T-helper 1 cell (primary cell): ENCODE measurements around the gene PHF13.
"Not testable (repeated sequence)": the region's sequence is repeated elsewhere in the genome, so short reads cannot be mapped to it uniquely, and the experiment has no call there.

ENCODE experiments used
- DNase-seq, 5 donors: peaks; one replicate each; pipeline ENCODE4 v3.0.0-alpha.2; 2012 to 2020

The PHF13 gene

DNA sequence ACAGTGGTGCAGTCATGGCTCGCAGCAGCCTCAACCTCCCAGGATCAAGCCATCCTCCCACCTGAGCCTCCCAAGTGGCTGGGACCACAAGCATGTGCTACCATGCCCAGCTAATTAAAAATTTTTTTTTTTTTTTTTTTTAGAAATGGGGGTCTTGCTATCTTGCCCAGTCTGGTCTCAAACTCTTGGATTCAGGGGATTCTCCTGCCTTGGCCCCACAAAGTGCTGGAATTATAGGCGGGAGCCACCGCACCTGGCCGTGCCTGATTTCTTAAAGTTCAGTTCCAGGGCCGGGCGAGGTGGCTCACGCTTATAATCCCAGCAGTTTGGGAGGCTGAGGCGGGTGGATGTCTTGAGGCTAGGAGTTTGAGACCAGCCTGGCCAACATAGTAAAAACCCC is 17.5 kb downstream of the PHF13 start:
- no peak for DNase-seq

DNA sequence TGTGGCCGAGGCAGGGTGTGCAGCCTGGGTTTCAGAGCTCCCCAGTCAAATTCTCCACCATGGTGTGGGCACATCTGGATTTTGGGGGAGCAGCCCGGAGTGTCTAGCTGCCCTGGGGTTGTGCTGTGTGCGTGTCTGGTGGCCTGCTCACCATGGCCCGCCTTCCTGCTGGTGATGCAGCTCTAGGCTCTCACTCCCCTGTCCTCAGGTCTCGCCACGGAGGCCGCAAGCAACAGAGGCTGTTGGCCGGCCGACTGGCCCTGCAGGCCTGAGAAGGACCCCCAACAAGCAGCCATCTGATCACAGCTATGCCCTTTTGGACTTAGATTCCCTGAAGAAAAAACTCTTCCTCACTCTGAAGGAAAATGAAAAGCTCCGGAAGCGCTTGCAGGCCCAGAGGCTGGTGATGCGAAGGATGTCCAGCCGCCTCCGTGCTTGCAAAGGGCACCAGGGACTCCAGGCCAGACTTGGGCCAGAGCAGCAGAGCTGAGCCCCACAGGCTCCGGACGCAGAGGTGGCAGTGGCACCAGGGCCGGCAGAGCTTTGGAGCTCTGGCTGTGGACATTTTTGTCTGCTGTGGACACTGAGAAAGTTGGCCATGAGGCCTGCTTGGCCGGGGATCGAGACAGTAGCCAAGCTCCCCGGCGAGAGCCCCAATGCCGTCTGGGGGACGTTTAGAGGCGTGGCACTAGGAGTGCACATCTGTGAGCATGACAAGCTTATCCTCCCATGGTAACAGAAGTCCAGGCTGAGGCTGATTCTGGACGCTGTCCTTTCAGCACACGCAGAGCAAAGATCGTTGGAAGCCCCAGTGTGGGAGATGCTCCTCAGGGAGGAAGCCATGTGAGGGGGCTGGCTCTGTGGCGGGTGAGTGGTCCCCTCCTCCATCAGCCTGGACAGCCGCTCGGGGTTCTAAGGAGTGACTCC is 19.3 kb downstream of the PHF13 start:
- no peak for DNase-seq

GRCh38 chr1:6634371-6635052 is 21.0 kb downstream of the PHF13 start:
- peak in 3 of 5 donors; percentile 15 to 23 (median 15) for DNase-seq

GRCh38 chr1:6635161-6635909 is 21.8 kb downstream of the PHF13 start:
- DNase-seq = no peak

- no peak for DNase-seq
Measured at GRCh38 chr1:6635910-6636760, 22.6 kb downstream of the PHF13 start.

- not testable (repeated sequence) for DNase-seq
Measured at GRCh38 chr1:6636778-6637177, 23.2 kb downstream of the PHF13 start.

GRCh38 chr1:6637770-6638169 is 24.2 kb downstream of the PHF13 start:
- no peak for DNase-seq

GRCh38 chr1:6638226-6638625 is 24.7 kb downstream of the PHF13 start:
- DNase-seq = no peak

DNA sequence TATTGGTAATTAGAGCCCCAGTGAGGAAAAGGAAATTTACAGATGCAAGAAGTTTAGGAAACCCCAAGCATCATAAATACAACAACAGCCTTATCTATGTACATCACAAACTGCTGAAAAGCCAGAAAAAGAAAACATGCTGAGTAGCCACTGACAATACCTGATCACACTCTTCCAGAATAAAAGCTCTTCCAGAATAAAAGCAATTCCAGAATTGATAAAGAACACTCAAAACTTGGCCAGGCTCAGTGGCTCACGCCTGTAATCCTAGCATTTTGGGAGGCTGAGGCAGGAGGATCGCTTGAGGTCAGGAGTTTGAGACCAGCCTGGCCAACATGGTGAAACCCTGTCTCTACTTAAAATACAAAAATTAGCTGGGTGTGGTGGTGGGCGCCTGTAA is 27.3 kb downstream of the PHF13 start:
- DNase-seq = not testable (repeated sequence)

- DNase-seq = no peak
Measured at GRCh38 chr1:6645018-6645417, 31.5 kb downstream of the PHF13 start.

GRCh38 chr1:6646499-6647148 is 33.1 kb downstream of the PHF13 start:
- DNase-seq = peak in 2 of 5 donors; percentile 33 to 46

DNA sequence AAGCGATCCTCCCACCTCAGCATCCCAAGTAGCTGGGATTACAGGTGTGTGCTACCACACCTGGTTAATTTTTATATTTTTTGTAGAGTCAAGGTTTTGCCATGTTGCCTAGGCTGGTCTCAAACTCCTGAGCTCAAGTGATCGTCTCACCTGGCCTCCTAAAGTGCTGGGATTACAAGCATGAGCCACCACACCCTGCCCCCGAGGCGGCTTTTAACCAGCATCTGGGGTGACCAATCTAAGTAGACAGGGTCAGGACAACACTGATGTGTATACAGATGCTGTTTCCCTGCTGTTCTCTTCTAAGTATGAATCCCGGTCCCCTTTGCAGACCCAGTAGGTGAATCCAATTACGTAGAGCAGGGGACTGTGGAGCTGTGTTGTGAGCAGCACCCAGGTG is 35.0 kb downstream of the PHF13 start:
- DNase-seq = no peak

DNA sequence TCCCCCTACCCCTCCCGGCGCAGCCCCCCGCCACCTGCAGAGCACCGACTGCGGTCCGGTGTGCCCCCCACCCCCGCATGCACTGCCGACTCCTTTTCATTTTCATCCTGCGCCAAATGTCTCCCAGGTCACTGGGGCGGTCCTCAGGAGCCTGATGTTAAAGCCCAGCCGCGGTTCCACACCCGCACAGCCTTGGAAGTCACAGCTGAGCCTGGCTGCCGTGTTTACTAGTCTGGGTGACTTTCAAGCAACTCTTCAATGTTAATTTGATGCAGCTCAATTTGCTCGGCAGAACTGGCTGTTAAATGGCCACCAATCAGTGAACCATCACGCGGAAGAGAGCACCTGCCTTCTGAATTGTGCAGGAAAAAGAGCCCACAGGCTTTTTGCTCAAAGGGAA is 38.4 kb downstream of the PHF13 start:
- DNase-seq = no peak

DNA sequence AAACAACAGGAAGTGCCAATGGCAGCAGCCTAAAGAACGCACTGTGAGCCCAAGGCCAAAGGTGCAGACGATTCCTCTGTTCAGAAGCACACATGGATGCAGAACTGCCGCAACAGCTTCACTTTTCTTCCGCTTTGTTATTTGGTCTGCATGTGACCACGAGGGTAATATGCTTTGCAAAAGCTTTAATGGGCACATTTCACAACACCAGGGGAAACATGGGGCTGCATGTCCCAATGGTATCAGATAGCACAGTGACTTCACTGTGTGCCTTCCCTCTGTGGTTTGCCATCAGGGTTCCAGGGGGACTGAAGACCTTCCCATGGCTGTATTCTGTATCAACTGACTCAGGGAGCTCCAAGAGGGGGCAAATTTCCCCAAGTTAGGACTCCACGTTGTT is 39.5 kb downstream of the PHF13 start:
- DNase-seq = no peak

DNA sequence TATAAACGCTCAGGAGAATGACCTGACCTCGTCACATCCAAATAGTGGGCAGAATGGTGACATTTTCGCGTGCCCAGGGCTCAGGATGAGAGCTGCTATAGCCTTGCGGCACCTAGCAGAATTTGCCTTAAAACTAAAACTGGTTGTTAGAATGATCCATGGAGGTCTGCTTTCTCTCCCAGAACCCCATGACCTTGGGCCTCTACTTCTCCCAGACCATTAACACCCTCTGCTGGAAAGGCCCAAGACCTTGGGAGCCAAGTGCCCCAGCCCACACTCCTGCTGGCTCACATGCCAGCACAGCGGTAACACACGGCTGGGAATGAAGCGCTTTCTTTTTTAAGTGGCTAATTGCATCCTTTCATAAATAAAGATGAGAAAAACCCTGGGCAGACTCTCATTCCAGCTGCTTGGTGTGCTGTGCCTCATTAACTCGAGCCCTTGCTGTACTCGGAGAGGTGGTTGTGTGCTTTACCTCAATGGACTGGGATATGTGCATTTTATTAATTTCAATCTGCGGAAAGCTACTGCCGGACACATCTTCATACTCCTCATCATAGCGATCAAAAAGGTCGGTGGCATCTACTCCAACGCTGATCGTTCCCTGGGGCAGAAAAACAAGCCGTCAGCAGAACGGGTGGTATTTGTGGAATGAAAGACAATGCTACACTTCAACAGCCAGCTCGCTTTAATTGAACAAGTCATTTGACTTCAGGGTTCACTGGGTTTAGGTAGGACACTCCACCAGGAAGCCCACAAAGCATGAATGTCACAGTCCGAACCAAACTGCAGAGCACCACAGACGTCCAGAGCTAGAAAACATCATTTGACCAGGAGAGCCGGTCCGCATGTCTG is 40.1 kb downstream of the PHF13 start:
- DNase-seq = no peak

DNA sequence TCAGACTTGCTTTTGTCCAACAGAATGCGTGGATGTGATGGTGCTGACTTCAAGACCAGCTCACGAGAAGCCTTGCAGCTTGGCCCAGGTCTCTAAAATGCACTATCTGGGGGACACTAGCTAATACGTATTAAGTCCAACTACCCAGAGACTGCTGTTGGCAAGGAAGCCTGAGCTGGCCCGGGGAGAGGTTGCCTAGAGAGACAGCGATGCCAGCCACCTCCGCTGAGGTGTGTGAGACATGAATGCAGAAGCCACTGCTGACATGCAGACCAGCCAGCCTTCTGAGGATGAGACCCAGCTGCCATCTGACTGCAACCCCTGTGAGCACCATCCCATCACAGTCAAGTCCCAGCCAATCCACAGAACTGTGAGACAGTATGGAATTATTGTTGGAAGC is 43.6 kb downstream of the PHF13 start:
- DNase-seq = no peak

DNA sequence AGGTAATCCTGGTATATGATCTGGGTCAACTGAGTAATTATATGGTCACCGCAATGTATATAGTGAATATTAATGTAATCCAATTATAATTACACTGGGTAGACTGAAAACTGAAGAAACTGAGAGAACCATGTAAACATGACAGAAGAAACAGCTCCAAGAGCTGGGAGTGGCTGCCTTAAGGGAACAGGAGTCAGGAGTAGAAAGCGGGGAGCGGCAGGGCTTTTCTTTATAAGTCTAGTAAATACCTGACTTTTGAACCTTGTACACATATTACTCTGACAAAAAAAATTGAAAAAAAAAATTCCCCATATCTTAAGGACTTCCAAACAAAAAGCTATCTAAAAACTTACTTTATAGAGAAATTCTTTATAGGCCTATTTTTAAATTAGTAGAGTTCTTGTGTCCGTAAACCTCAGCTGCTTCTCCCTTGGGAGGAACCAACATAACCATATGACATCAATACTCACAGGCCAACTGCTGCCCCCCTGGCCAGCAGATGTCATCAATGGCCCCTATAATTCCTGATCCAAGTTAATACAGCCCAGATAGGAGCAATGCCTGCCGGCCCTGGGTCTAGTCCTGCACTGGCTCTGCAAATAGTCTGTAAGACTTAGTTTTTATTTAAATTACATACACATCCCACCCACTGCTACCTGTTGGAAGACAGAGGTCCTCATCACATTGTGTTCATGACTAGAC is 45.0 kb downstream of the PHF13 start:
- DNase-seq = no peak

DNA sequence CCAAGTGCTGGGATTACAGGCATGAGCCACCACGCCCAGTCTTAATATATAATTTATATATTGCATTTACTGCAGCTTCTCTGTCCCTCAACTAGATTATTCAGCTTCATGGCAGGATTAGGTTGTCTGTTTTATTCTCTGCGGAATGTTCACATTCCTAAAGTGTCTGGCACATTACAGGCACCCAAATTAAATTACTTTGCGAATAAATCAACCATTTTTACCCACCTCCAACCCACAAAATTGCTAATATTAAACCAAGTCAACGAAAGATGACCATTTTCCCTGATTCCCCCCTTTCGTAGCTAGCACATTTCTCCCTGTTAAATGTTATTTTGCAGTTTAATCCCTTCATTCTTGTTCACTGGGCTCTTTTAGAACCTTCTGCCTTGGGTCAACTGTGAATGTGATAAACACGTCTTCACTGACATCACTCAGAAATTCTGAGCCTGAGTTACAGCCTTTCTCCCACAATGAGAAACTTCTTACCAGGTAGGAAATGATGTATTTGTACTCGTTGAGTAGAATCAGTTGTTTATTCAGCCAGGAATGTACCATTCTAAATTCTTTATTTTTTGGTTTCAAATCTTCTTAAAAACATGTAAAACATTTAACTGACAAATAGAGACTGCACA is 47.0 kb downstream of the PHF13 start:
- no peak for DNase-seq

DNA sequence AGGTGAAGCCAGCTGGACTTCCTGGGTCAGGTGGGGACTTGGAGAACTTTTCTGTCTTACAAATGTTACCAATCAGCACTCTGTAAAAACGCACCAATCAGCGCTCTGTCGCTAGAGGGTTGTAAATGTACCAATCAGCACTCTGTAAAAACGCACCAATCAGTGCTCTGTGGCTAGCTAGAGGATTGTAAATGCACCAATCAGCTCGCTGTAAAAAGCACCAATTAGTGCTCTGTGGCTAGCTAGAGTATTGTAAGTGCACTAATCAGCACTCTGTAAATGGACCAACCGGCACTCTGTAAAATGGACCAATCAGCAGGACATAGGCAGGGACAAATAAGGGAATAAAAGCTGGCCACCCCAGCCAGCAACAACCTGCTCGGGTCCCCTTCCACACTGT is 48.9 kb downstream of the PHF13 start:
- DNase-seq = not testable (repeated sequence)

DNA sequence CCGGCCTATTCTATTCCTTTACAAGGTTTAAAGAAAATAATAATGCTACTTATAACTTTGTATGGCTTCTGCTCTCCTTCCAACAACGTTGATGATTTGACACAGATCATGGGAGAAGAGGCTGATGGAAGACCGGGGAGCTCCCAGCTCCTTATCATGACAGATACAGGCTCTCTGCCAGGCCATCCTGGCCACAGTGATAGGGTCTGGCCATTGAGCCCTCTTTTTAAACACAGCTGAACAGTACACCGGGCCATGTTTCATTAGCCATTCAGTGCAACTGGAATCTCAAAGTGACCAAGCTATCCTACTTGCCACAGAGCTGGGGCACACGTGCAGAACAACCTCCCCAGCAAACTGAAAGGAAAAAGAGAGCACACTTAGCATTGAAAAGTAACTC is 53.2 kb downstream of the PHF13 start:
- DNase-seq = no peak
